Heart right ventricle (tissue), 16 donors: ENCODE measurements around the gene NKAIN1. TPM values are rescaled to one million over a fixed set of nuclear protein-coding genes. Genes with fewer than 3 reads are reported as not detected.

Source experiments
- ATAC-seq, 8 donors: fragments of 200-7000 bp; cut with Tn5 transposase; one replicate each; pipeline ENCODE4 v1.9.1; 2020; ENCODE audit warnings: mild to moderate bottlenecking in 8 of 8, moderate library complexity in 8 of 8, moderate number of reproducible peaks in 1 of 8
- DNase-seq, 2 donors: peaks; one replicate each; pipeline ENCODE4 v3.0.0-alpha.2; 2020
- H3K27ac ChIP-seq, 10 donors: fragments of 200-600 bp; sonication (generic) in 2 of 10; one replicate each; pipeline versions ENCODE4 v1.5.0 to v1.8.0; 2020 to 2022; ENCODE audit warnings: mild to moderate bottlenecking in 3 of 10
- H3K27me3 ChIP-seq, 7 donors: fragments of 200-600 bp; one replicate each; pipeline ENCODE4 v1.8.0; 2021 to 2022; ENCODE audit warnings: mild to moderate bottlenecking in 2 of 7
- H3K36me3 ChIP-seq, 9 donors: fragments of 200-600 bp; sonication (generic) in 1 of 9; one replicate each; pipeline versions ENCODE4 v1.5.0 to v1.8.0; 2020 to 2022; ENCODE audit warnings: mild to moderate bottlenecking in 2 of 9
- H3K4me1 ChIP-seq, 9 donors: fragments of 200-600 bp; sonication (generic) in 1 of 9; one replicate each; pipeline versions ENCODE4 v1.5.0 to v1.8.0; 2020 to 2022; ENCODE audit warnings: mild to moderate bottlenecking in 4 of 9
- H3K4me3 ChIP-seq, 10 donors: fragments of 200-600 bp; sonication (generic) in 2 of 10; one replicate each; pipeline versions ENCODE4 v1.5.0 to v1.8.0; 2020 to 2022; ENCODE audit warnings: mild to moderate bottlenecking in 7 of 10, moderate library complexity in 2 of 10
- H3K9me3 ChIP-seq, 11 donors: fragments of 200-600 bp in 10 of 11; sonication (generic) in 2 of 11; one replicate each; pipeline versions ENCODE4 v1.5.0 to v1.8.0; 2013 to 2022; ENCODE audit warnings: mild to moderate bottlenecking in 2 of 11, control low read depth in 1 of 11, moderate library complexity in 1 of 11
- CTCF ChIP-seq, 9 donors: fragments of 200-600 bp; sonication (generic) in 2 of 9; IDR thresholded peaks; one replicate each; pipeline versions ENCODE4 v1.5.0 to v1.8.0; 2021 to 2022; ENCODE audit warnings: antibody characterized with exemption in 9 of 9, mild to moderate bottlenecking in 5 of 9, moderate library complexity in 1 of 9
- WGBS, 2 donors: extraction: QIAGEN DNeasy Blood & Tissue Kit; methylation state at CpG; one replicate each; pipeline ENCODE4 v1.1.7; 2013; ENCODE audit warnings: inconsistent platforms in 1 of 2; 5-methylcytosine and 5-hydroxymethylcytosine counted together
- intact Hi-C, 10 donors: fragments of 100-400 bp; cut with DNase I; formaldehyde crosslinking; loops; one replicate each; pipeline versions ENCODE4 v1.11.1 to v1.14.2; 2022
- polyA plus RNA-seq, 2 donors: library from polyadenylated mRNA; stranded (reverse); fragments of 200-250 nt; gene quantifications; one replicate each; pipeline ENCODE4 v1.2.3, GENCODE V29; 2013
- total RNA-seq, 10 donors: library from RNA; stranded (reverse); fragmentation: NEBNext Ultra II Directional in 3 of 10; extraction: Animal tissue kit (Norgen Biotek cat#: 25700) in 3 of 10; gene quantifications; one replicate each; pipeline versions ENCODE4 v1.2.1 to v1.2.4, GENCODE V29; 2021 to 2023
- donor health status: Arrhythmogenic right ventricular cardiomyopathy.
- donor health status: ischemic (EF 13 %, LVEDD 7.1; RV severe dilation, severe dysfunction).
- donor health status: healthy with polysubstance abuse.
- donor health status: DM: no; HTN: yes; CAD: no.
- donor health status: DM: no; HTN: no; CAD: no.
- donor health status: ischemic (EF 25% LVEDD 6.9; RV normal size, moderate dysfunction).
- donor health status: ischemic (EF 25% LVEDD 5.7; RV mildly dilated, moderate dysfunction).
- donor health status: healthy.
- donor health status: DM: yes; HTN: yes; CAD: no.
- donor health status: Ischemic cardiomyopathy.
- donor health status: ischemic (EF 35%, LVEDD 5.7; RV mildly dilated, moderate dysfunction).
- donor health status: nonischemic (EF 11% LVEDD 7.7; RV severe dilation, severe dysfunction).
- donor health status: DM: yes; HTN: yes; CAD: no.
- donor health status: PGD.
- donor health status: ischemic (EF 29% LVEDD 5.4; RV normal size, mild dysfunction).
- donor health status: nonischemic (EF 23%, LVEDD 6.1; RV moderate dilation, normal function).

The NKAIN1 gene
- total and polyA plus RNA-seq, 12 donors: 0.07 to 0.45 (median 0.21) TPM; not detected in 8

DNA sequence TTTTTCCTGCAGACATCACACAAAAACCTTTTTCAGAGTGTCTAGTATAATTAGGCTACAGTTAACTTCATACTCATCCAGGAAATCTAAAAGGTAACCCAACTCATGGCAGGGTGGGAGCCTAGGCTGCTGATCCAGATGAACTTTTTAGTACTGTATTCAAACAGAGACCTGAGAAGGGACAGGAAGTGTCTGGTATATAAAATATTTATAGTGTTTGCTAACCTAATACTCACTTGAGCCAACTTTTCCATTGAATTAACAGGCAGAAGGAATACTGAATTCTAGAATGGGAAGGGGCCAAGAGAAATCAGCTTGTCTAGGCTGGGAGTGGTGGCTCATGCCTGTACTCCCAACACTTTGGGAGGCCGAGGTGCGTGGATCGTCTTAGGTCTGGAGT is 22.2 kb upstream of the NKAIN1 start:
- Histone ChIP-seq H3K9me3 (no peaks in the 10 kb centered on the region), H3K4me1 (peaks cover 0 to 11% (median 0%) of the 10 kb centered on the region in 9 donors), H3K27ac (no peak overlapping the region), H3K36me3 (peaks cover 0 to 100% (median 43%) of the 10 kb centered on the region in 9 donors), H3K4me3 (no peak overlapping the region), H3K27me3 (no peaks in the 10 kb centered on the region)
- intact Hi-C loops: no loop called here
- DNase-seq (no peak), ATAC-seq (no peak)
- 98% methylated on average over 3 of the region's 3 CpGs for WGBS, 2 donors
- TF ChIP-seq CTCF (IDR thresholded peaks at IDR 0.05): no peak

DNA sequence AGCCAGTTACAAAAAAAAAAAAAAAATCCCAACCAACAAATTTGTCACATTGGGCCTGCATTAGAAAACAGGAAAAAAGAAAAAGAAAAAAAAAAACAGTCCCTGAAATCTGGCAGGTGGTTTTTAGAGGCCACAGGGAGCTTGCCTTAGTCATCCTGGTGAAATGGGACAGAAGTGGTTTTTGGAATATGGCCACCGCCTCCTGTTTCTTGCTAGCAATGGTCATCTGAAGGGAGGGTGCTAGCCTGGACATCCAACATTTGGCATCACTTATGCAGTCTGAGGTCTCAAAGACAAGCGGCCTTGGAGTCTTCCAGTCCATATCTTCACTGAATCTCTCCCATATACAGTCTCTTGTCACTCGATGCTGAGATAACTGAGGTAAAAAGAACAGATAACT is 20.1 kb upstream of the NKAIN1 start:
- no peak overlapping the region for H3K27ac ChIP-seq
- ATAC-seq (no peak), DNase-seq (no peak)
- no peak for TF ChIP-seq CTCF (IDR thresholded peaks at IDR 0.05)
- 83 to 89% methylated on average over 3 of the region's 3 CpGs for WGBS, 2 donors
- no peak overlapping the region for H3K4me3 ChIP-seq
- no peaks in the 10 kb centered on the region for H3K27me3 ChIP-seq
- H3K36me3 ChIP-seq: peaks cover 0 to 83% (median 43%) of the 10 kb centered on the region in 9 donors
- H3K9me3 ChIP-seq: no peaks in the 10 kb centered on the region
- intact Hi-C loops: no loop called here
- peaks cover 0 to 6% (median 0%) of the 10 kb centered on the region in 9 donors for H3K4me1 ChIP-seq

DNA sequence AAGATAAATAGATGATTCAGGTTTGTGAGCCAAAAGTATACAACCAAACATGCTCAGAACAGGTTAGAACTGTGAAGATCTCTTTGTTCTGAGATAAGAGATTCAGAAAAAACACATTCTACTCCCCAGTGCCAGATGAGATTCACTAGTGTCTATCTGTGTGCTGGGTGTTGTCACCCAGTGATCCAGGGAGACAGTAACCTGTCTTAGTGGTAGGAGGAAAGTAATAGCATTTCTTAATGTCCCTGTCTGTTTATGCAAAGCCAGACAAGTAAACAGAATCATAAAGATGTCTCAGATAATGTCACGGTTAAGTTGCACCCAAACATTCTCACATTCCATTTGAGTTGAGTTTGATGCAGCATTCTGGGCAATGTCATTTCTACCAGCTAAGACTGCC is 18.9 kb upstream of the NKAIN1 start:
- 88 to 98% methylated on average over 1 of the region's 1 CpG for WGBS, 2 donors
- intact Hi-C loops: no loop called here
- ATAC-seq: no peak

GRCh38 chr1:31257213-31257612 is 17.5 kb upstream of the NKAIN1 start:
- Histone ChIP-seq H3K27me3 (no peaks in the 10 kb centered on the region), H3K36me3 (peaks cover 0 to 58% (median 40%) of the 10 kb centered on the region in 9 donors), H3K4me1 (no peaks in the 10 kb centered on the region), H3K9me3 (no peaks in the 10 kb centered on the region), H3K27ac (no peak overlapping the region), H3K4me3 (no peak overlapping the region)
- ATAC-seq (no peak), DNase-seq (no peak)
- intact Hi-C loops: no loop called here
- TF ChIP-seq CTCF (IDR thresholded peaks at IDR 0.05): no peak
- 91 to 93% methylated on average over 1 of the region's 1 CpG for WGBS, 2 donors

More for the DNA sequence above, 18.9 kb upstream of the NKAIN1 start:
- no peaks in the 10 kb centered on the region for H3K4me1 ChIP-seq
- no peak overlapping the region for H3K27ac ChIP-seq
- peaks cover 0 to 72% (median 43%) of the 10 kb centered on the region in 9 donors for H3K36me3 ChIP-seq
- no peak for TF ChIP-seq CTCF (IDR thresholded peaks at IDR 0.05)
- no peak for DNase-seq
- no peak overlapping the region for H3K4me3 ChIP-seq
- H3K9me3 ChIP-seq: no peaks in the 10 kb centered on the region
- no peaks in the 10 kb centered on the region for H3K27me3 ChIP-seq
